KOPT-K1 (cell line): Measurements from ENCODE around the gene HSF5.
A peak's percentile ranks its signal among the peaks of the same experiment; 100 is the strongest.

Source experiments
- H3K27ac ChIP-seq: fragments of 200-600 bp; sonication (generic); 2 replicates; pipeline ENCODE4 v1.5.1; 2016; ENCODE audit warnings: antibody characterized with exemption, mild to moderate bottlenecking, low read depth, low read length; ENCODE audit not compliant: poor library complexity, severe bottlenecking
- H3K36me3 ChIP-seq: fragments of 200-600 bp; sonication (generic); 2 replicates; pipeline ENCODE4 v1.5.1; 2017; ENCODE audit warnings: antibody characterized with exemption, mild to moderate bottlenecking, low read length, moderate library complexity; ENCODE audit not compliant: insufficient read depth
- H3K9me3 ChIP-seq: fragments of 200-600 bp; sonication (generic); 2 replicates; pipeline ENCODE4 v1.5.1; 2017; ENCODE audit warnings: antibody characterized with exemption, low read length, mild to moderate bottlenecking; ENCODE audit not compliant: insufficient read depth, poor library complexity, severe bottlenecking

Gene HSF5

GRCh38 chr17:58470356-58470755, 17.9 kb downstream of the HSF5 start:
- H3K9me3 ChIP-seq, result no peaks in the 10 kb centered on the region
- H3K27ac ChIP-seq, result no peak overlapping the region
- H3K36me3 ChIP-seq, result no peaks in the 10 kb centered on the region

DNA sequence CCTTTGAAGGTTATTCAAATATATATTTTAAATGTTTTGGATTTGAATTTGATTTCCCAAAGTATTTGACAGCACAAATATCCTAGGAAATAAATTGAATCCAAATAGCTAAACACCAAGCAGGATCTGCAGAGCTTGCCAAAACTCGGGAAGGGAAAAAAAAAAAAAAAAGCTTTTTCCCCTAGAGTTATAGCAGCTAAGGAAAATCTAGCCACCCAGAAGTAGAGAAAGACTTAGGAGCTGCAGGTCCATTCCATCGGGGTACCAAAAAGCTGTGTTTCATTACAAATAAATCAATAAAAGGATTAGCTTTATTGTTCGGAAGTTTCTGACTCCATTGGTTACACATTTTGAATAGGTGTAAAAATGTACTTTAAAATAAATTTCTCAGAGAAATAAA, 19.3 kb downstream of the HSF5 start:
- H3K27ac ChIP-seq, result no peak overlapping the region
- no peaks in the 10 kb centered on the region for H3K9me3 ChIP-seq
- no peaks in the 10 kb centered on the region for H3K36me3 ChIP-seq

- no peak overlapping the region for H3K27ac ChIP-seq
- no peaks in the 10 kb centered on the region for H3K9me3 ChIP-seq
Measured at GRCh38 chr17:58455491-58455890, 32.7 kb downstream of the HSF5 start.

GRCh38 chr17:58452738-58453137, 35.5 kb downstream of the HSF5 start:
- Histone ChIP-seq H3K9me3 (no peaks in the 10 kb centered on the region), H3K27ac (no peak overlapping the region), H3K36me3 (no peaks in the 10 kb centered on the region)

More at GRCh38 chr17:58455491-58455890, 32.7 kb downstream of the HSF5 start:
- no peaks in the 10 kb centered on the region for H3K36me3 ChIP-seq

- Histone ChIP-seq H3K27ac (no peak overlapping the region), H3K36me3 (no peaks in the 10 kb centered on the region), H3K9me3 (no peaks in the 10 kb centered on the region)
Measured at GRCh38 chr17:58447039-58447975, 40.9 kb downstream of the HSF5 start.

DNA sequence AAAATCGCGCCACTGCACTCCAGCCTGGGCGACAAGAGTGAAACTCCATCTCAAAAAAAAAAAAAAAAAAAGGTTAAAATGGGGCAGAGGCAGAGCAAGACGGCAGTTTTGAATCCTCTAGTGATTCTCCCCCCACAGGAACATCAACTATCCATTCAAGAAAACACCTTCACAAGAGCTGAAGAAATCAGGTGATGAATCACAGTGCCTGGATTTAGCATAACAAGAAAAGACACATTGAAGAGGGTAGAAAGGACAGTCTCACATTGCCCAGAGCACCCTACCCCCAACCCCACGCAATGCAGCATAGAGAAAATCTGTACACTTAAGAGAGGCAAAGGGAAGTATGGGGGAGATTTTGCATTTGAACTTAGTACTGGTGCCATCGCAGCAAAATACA, 42.1 kb downstream of the HSF5 start:
- no peaks in the 10 kb centered on the region for H3K36me3 ChIP-seq
- no peak overlapping the region for H3K27ac ChIP-seq
- H3K9me3 ChIP-seq, result no peaks in the 10 kb centered on the region

DNA sequence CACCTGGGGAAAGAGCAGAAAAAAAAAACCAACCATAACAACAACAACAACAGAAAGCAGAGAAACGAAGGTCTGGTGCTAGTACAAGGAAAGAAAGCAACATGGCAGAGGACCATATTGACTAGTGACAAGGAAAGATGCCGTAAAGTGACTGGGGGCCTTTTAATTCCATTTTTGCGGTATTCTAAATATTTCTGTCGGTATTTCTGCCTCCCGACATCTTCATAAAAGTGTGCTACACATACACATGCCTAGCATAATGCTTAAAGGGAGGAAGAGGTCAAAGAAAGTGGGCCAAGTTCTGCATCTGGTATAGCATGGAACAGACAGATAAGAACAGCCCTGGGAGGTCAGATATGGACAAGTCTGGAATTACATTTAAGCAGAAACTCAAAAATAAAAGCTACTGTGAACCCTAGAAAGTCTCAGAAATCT, 51.4 kb downstream of the HSF5 start:
- H3K9me3 ChIP-seq, result no peaks in the 10 kb centered on the region
- H3K36me3 ChIP-seq, result no peaks in the 10 kb centered on the region
- no peak overlapping the region for H3K27ac ChIP-seq

- Histone ChIP-seq H3K27ac (no peak overlapping the region), H3K9me3 (no peaks in the 10 kb centered on the region), H3K36me3 (no peaks in the 10 kb centered on the region)
Measured at GRCh38 chr17:58436245-58436644, 52.0 kb downstream of the HSF5 start.

GRCh38 chr17:58432806-58433573, 55.2 kb downstream of the HSF5 start:
- no peaks in the 10 kb centered on the region for H3K9me3 ChIP-seq
- H3K36me3 ChIP-seq, result no peaks in the 10 kb centered on the region
- H3K27ac ChIP-seq, result no peak overlapping the region

DNA sequence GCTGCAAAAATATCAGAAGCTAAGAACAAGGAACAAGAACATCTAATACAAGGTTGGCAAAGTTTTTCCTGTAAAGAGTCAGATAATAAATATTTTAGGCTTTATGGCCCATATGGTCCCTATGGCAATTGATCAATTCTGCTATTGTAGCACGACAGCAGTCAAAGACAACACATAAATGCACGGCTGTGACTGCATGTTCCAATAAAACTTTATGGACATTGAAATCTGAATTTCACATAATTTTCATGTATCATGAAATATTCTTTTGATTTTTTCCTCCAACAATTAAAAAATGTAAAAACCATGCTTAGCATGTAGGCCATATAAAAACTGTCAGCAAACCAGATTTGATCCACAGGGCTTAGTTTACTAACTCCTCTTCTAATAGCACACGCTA, 60.4 kb downstream of the HSF5 start:
- no peaks in the 10 kb centered on the region for H3K9me3 ChIP-seq
- H3K36me3 ChIP-seq, result no peaks in the 10 kb centered on the region
- no peak overlapping the region for H3K27ac ChIP-seq

DNA sequence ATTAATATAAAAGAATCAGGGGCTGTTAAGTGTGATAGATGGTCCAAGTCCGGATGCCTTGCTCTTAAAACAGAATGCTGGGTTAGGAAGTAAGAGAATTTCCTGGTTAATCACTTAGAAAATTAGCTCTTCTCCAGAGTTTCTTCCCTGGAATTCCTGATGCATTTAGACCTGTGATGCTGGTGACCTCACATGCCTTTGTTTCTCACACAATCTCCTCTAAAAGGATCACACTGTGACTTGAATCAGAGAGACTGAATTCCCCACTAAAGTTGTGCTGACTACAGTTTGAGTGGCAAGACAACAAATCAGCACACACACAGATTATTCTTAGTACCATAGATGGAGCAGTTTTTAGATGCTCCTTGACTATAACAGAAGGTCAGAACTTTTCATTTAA, 66.5 kb downstream of the HSF5 start:
- H3K27ac ChIP-seq, result no peak overlapping the region
- H3K9me3 ChIP-seq, result no peaks in the 10 kb centered on the region
- H3K36me3 ChIP-seq, result no peaks in the 10 kb centered on the region

DNA sequence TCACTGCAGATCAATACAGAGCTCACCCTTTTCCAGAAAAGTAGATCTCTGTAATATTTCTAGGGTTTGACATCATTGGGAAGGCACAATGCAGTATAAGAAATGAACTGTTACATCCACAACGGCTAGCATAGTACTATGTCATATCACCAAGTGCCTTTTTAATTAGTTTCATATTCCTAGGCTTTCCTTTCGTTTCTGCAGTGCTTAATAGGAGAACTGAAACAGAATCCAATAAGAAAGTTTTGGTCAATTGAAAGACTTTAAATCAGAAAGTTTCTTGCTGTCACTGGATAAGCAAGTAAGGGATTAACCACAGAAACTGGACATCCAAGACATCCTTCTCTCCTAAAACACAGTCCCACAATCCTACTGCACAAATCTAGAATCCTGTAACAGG, 67.4 kb downstream of the HSF5 start:
- H3K27ac ChIP-seq, result no peak overlapping the region
- H3K36me3 ChIP-seq, result no peaks in the 10 kb centered on the region
- no peaks in the 10 kb centered on the region for H3K9me3 ChIP-seq

GRCh38 chr17:58417300-58418092, 70.7 kb downstream of the HSF5 start, which contains the start of gene RNF43:
RNF43 (minus strand) TSS chr17:58417534; CDS start chr17:58415577, 1,957 bp downstream.
- H3K36me3 ChIP-seq, result no peaks in the 10 kb centered on the region
- peak within 1 kb of the TSS; percentile 10 for H3K27ac ChIP-seq
- no peaks in the 10 kb centered on the region for H3K9me3 ChIP-seq

DNA sequence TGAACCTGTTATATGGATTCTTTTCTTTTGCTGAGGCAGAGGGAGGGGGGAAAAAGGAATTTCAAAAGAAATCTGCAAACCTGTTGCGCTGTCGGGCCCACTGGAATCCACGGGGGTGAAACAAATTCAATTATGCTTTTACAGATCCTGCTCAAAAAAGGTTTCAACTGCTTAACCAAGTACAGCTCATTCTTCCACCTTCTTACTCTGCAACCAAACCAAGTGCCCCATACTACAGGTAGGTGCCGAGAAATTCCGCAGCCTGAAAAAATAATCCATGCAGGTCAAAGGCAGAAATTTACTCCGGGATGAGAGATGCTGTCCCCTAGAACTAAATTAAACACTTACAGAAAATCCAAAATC, 71.3 kb downstream of the HSF5 start:
- Histone ChIP-seq H3K27ac (no peak overlapping the region), H3K36me3 (no peaks in the 10 kb centered on the region), H3K9me3 (no peaks in the 10 kb centered on the region)

DNA sequence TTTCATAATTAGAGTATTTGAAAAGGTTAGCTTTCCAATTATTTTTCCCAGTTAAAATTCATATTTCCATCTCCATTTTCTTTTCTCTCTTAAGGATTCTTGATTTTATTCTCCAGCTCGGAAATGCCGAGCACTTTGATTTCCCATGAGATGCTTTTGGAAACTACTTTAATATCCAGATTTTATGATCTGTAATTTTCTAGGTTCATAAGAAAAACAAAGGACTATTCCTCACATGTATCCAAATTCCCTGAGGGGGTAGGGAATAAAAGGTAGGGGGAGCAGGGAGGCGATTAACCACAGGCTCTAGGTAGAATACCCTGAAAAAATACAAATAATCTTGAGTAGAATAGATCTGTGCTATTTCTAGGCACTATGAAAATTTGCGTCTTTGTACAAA, 71.8 kb downstream of the HSF5 start:
- no peaks in the 10 kb centered on the region for H3K36me3 ChIP-seq
- H3K27ac ChIP-seq, result no peak overlapping the region
- no peaks in the 10 kb centered on the region for H3K9me3 ChIP-seq
